ENCODE measurements around the gene ZC3H7A. TPM values are rescaled to one million over a fixed set of nuclear protein-coding genes. Genes with fewer than 3 reads are reported as not detected.

Gene ZC3H7A
- polyA plus RNA-seq, 1 donor = 108 TPM

- DNase-seq = no peak
These were observed 59.3 kb downstream of the ZC3H7A start for GRCh38 chr16:11737713-11738112.

GRCh38 chr16:11736903-11737302, 60.2 kb downstream of the ZC3H7A start:
- no peak for DNase-seq

GRCh38 chr16:11735787-11736186, 61.3 kb downstream of the ZC3H7A start:
- no peak for DNase-seq

GRCh38 chr16:11734653-11735043, 62.4 kb downstream of the ZC3H7A start:
- DNase-seq = no peak

GRCh38 chr16:11734025-11734652, 62.9 kb downstream of the ZC3H7A start:
- no peak for DNase-seq

GRCh38 chr16:11731222-11731621, 65.8 kb downstream of the ZC3H7A start:
- no peak for DNase-seq

- no peak for DNase-seq
These were observed 67.3 kb downstream of the ZC3H7A start for GRCh38 chr16:11729787-11730186.

- no peak for DNase-seq
These were observed 69.1 kb downstream of the ZC3H7A start for GRCh38 chr16:11727796-11728543.

- no peak for DNase-seq
These were observed 71.0 kb downstream of the ZC3H7A start for GRCh38 chr16:11726008-11726407.

GRCh38 chr16:11725457-11725856, 71.6 kb downstream of the ZC3H7A start:
- DNase-seq = no peak

- DNase-seq = no peak
These were observed 74.6 kb downstream of the ZC3H7A start for GRCh38 chr16:11722468-11722808.

- no peak for DNase-seq
These were observed 75.1 kb downstream of the ZC3H7A start for GRCh38 chr16:11721781-11722467.

- DNase-seq = no peak
These were observed 77.3 kb downstream of the ZC3H7A start for GRCh38 chr16:11719762-11720161.

- DNase-seq = no peak
These were observed 77.9 kb downstream of the ZC3H7A start for GRCh38 chr16:11719171-11719570.

GRCh38 chr16:11717811-11718210, 79.2 kb downstream of the ZC3H7A start:
- DNase-seq = no peak

- DNase-seq = no peak
These were observed 80.7 kb downstream of the ZC3H7A start for GRCh38 chr16:11716336-11716735.

- DNase-seq = no peak
These were observed 81.7 kb downstream of the ZC3H7A start for GRCh38 chr16:11715246-11715947.

- no peak for DNase-seq
These were observed 84.9 kb downstream of the ZC3H7A start for GRCh38 chr16:11712122-11712521.

GRCh38 chr16:11711662-11712061, 85.4 kb downstream of the ZC3H7A start:
- no peak for DNase-seq

GRCh38 chr16:11708421-11708820, 88.6 kb downstream of the ZC3H7A start:
- DNase-seq = no peak

- no peak for DNase-seq
These were observed 89.3 kb downstream of the ZC3H7A start for GRCh38 chr16:11707679-11708197.

- no peak for DNase-seq
These were observed 90.8 kb downstream of the ZC3H7A start for GRCh38 chr16:11706180-11706742.
